H9 (cell line): ENCODE measurements around the gene S100A6. TPM values are rescaled to one million over a fixed set of nuclear protein-coding genes. Genes with fewer than 3 reads are reported as not detected.

Experiments used
- DNase-seq: peaks from one replicate; pipeline ENCODE4 v3.0.0-alpha.2; 2017
- H2AFZ ChIP-seq: one replicate; pipeline ENCODE4 v1.6.1; 2013; ENCODE audit warnings: mild to moderate bottlenecking, low read length, control low read depth, moderate library complexity
- H2AK5ac ChIP-seq: 2 replicates; pipeline ENCODE4 v1.6.1; 2013; ENCODE audit warnings: low read length, control low read depth, mixed read lengths; ENCODE audit not compliant: insufficient read length
- H2BK120ac ChIP-seq: one replicate; pipeline ENCODE4 v1.6.1; 2013; ENCODE audit warnings: low read depth, mild to moderate bottlenecking, low read length, control low read depth, inconsistent platforms; ENCODE audit not compliant: poor library complexity, severe bottlenecking
- H2BK12ac ChIP-seq: 2 replicates; pipeline ENCODE4 v1.6.1; 2013; ENCODE audit warnings: low read length, control low read depth, mixed read lengths, low read depth; ENCODE audit not compliant: insufficient read length
- H2BK15ac ChIP-seq: 2 replicates; pipeline ENCODE4 v1.6.1; 2013; ENCODE audit warnings: low read depth, low read length, control low read depth
- H2BK20ac ChIP-seq: one replicate; pipeline ENCODE4 v1.6.1; 2013; ENCODE audit warnings: low read depth, mild to moderate bottlenecking, low read length, control low read depth, inconsistent platforms; ENCODE audit not compliant: poor library complexity, severe bottlenecking
- H2BK5ac ChIP-seq: 2 replicates; pipeline ENCODE4 v1.6.1; 2013; ENCODE audit warnings: low read length, control low read depth, mixed read lengths; ENCODE audit not compliant: insufficient read length
- H3K14ac ChIP-seq: 2 replicates; pipeline ENCODE4 v1.6.1; 2013; ENCODE audit warnings: low read length, control low read depth; ENCODE audit not compliant: insufficient read depth
- H3K18ac ChIP-seq: 2 replicates; pipeline ENCODE4 v1.6.1; 2013; ENCODE audit warnings: low read depth, mild to moderate bottlenecking, mixed read lengths, low read length, control low read depth; ENCODE audit not compliant: insufficient read length
- H3K23ac ChIP-seq: 2 replicates; pipeline ENCODE4 v1.6.1; 2013; ENCODE audit warnings: low read length, control low read depth, mixed read lengths, low read depth; ENCODE audit not compliant: insufficient read length
- H3K23me2 ChIP-seq: 2 replicates; pipeline ENCODE4 v1.6.1; 2013; ENCODE audit warnings: low read depth, mild to moderate bottlenecking, mixed read lengths, low read length, control low read depth; ENCODE audit not compliant: insufficient read length, poor library complexity, severe bottlenecking
- H3K27ac ChIP-seq: 2 replicates; pipeline ENCODE4 v1.5.1; 2013; ENCODE audit warnings: low read length, control low read depth, mixed read lengths, low read depth; ENCODE audit not compliant: insufficient read length
- H3K27me3 ChIP-seq: 2 replicates; pipeline ENCODE4 v1.6.1; 2013; ENCODE audit warnings: low read length, control low read depth, inconsistent platforms; ENCODE audit not compliant: insufficient read depth
- H3K4ac ChIP-seq: 2 replicates; pipeline ENCODE4 v1.6.1; 2013; ENCODE audit warnings: low read depth, mild to moderate bottlenecking, control low read depth, inconsistent platforms, low read length, moderate library complexity
- H3K4me1 ChIP-seq: 2 replicates; pipeline ENCODE4 v1.6.1; 2013; ENCODE audit warnings: low read length, control low read depth, inconsistent platforms; ENCODE audit not compliant: insufficient read depth
- H3K4me2 ChIP-seq: 2 replicates; pipeline ENCODE4 v1.6.1; 2013; ENCODE audit warnings: low read length, control low read depth, mixed read lengths; ENCODE audit not compliant: insufficient read length, insufficient read depth
- H3K56ac ChIP-seq: 2 replicates; pipeline ENCODE4 v1.6.1; 2013; ENCODE audit warnings: low read depth, mild to moderate bottlenecking, mixed read lengths, low read length, control low read depth; ENCODE audit not compliant: insufficient read length
- H3K79me1 ChIP-seq: 2 replicates; pipeline ENCODE4 v1.6.1; 2013; ENCODE audit warnings: low read depth, mild to moderate bottlenecking, moderate library complexity, low read length, control low read depth, inconsistent platforms; ENCODE audit not compliant: insufficient read depth, poor library complexity, severe bottlenecking
- H3K79me2 ChIP-seq: 2 replicates; pipeline ENCODE4 v1.6.1; 2013; ENCODE audit warnings: low read length, control low read depth, inconsistent platforms; ENCODE audit not compliant: insufficient read depth
- H3K9ac ChIP-seq: 2 replicates; pipeline ENCODE4 v1.6.1; 2013; ENCODE audit warnings: low read length, control low read depth, mixed read lengths; ENCODE audit not compliant: insufficient read length; ENCODE audit errors: extremely low read depth
- H3K9me3 ChIP-seq: one replicate; pipeline ENCODE4 v1.6.1; 2013; ENCODE audit warnings: low read depth, low read length, inconsistent platforms; ENCODE audit not compliant: control insufficient read depth
- H3T11ph ChIP-seq: one replicate; pipeline ENCODE4 v1.6.1; 2013; ENCODE audit warnings: mild to moderate bottlenecking, low read length, control low read depth, inconsistent platforms
- H4K20me1 ChIP-seq: one replicate; pipeline ENCODE4 v1.6.1; 2013; ENCODE audit not compliant: control insufficient read depth, insufficient read length, insufficient read depth
- H4K5ac ChIP-seq: 2 replicates; pipeline ENCODE4 v1.6.1; 2013; ENCODE audit warnings: low read depth, mild to moderate bottlenecking, mixed read lengths, low read length, control low read depth; ENCODE audit not compliant: insufficient read length
- H4K8ac ChIP-seq: replicated peaks from 2 replicates; pipeline ENCODE4 v1.6.1; 2013; ENCODE audit warnings: low read length, control low read depth, mixed read lengths, low read depth; ENCODE audit not compliant: insufficient read length
- H4K91ac ChIP-seq: 2 replicates; pipeline ENCODE4 v1.6.1; 2013; ENCODE audit warnings: low read depth, mild to moderate bottlenecking, moderate library complexity, mixed read lengths, low read length, control low read depth; ENCODE audit not compliant: insufficient read length
- H3K27ac Mint-ChIP-seq, 3 experiments: 2 replicates in 2 of 3; 3 replicates in 1 of 3; pipeline ENCODE4 v1.8.0; 2020 to 2021; ENCODE audit warnings: mixed read lengths in 3 of 3, mild to moderate bottlenecking in 1 of 3, moderate library complexity in 1 of 3
- H3K27me3 Mint-ChIP-seq: 2 replicates; pipeline ENCODE4 v1.8.0; 2021; ENCODE audit warnings: low read depth, mild to moderate bottlenecking, moderate library complexity, mixed read lengths
- H3K36me3 Mint-ChIP-seq, 3 experiments: 2 replicates in 2 of 3; 3 replicates in 1 of 3; pipeline ENCODE4 v1.8.0; 2020 to 2021; ENCODE audit warnings: low read depth in 3 of 3, mixed read lengths in 3 of 3; ENCODE audit not compliant: insufficient read depth in 1 of 3
- H3K4me1 Mint-ChIP-seq, 2 experiments: 2 replicates each; pipeline ENCODE4 v1.8.0; 2020; ENCODE audit warnings: mixed read lengths in 2 of 2
- H3K4me3 Mint-ChIP-seq, 2 experiments: 2 replicates in 1 of 2; 3 replicates in 1 of 2; pipeline ENCODE4 v1.8.0; 2020 to 2021; ENCODE audit warnings: mild to moderate bottlenecking in 2 of 2, mixed read lengths in 2 of 2, moderate library complexity in 1 of 2
- H3K9me3 Mint-ChIP-seq, 2 experiments: 2 replicates in 1 of 2; 3 replicates in 1 of 2; pipeline ENCODE4 v1.8.0; 2020; ENCODE audit warnings: mild to moderate bottlenecking in 2 of 2, mixed read lengths in 2 of 2, moderate library complexity in 1 of 2
- WGBS: extraction: QIAGEN DNeasy Blood & Tissue Kit; methylation state at CpG from one replicate; pipeline ENCODE4 v1.1.7; 2013; ENCODE audit warnings: missing lambda C conversion rate, low lambda C conversion rate, mixed read lengths; ENCODE audit not compliant: insufficient read length; ENCODE audit errors: extremely low coverage; 5-methylcytosine and 5-hydroxymethylcytosine counted together
- total RNA-seq: library from RNA; stranded (reverse); gene quantifications from 2 replicates; pipeline ENCODE4 v1.2.1, GENCODE V29; 2021
- TF ChIP-seq, protein P1 (sequence below): fragments of 200-600 bp; sonication (generic); conservative IDR thresholded peaks from 3 replicates; pipeline ENCODE4 v1.8.0; 2021; ENCODE audit warnings: antibody characterized with exemption, mild to moderate bottlenecking

Gene S100A6
- total RNA-seq, 1 experiment from 2014 or later, result not detected

DNA sequence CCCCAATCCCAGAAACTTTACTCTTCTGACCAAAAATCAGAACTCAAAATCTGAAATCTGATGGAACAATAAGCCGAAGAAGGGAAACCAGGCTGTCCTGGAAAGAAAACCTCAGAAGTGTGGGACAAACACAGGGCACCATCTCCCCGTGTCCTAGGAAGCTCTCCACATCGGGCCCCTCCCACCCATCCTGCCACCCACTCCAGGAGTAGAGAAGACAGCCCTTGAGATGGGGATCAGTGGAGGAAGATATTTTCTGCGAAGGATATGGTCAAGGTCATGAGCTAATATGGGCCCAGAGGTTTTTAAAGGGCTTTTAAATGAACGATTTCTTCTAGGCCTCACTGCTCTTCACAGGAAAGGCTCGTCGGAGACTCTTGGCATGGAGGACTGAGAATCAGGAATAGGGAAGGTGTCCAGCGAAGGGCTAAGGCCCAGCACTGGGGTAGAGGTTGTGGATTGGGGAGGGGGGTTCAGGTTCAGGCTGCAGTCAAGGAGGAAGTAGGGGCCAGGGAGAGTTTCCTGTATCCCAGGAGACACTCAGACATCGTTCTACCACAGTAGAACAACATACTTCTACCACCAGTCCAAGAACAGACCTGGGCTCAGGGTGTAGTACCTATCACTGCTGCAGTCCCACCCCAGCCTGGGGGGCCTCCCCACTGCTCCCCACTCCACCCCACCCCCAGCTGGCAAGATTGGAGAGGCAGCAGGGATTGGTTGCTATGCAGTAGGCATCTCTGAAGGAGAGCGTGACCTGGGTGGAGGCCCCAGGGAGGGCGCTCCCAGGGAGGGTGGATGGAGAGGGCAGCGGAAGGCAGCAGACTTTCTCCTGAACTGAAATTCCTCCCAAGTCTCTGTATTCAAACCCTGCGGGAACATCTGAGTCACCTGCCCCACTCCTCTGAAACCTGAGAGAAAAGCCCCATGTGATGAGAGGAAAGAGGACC is 6.1 kb upstream of the S100A6 start:
- H3K4me1 ChIP-seq, result peaks cover 8% of the 10 kb centered on the region; the same call in 1 of the 2 replicates
- H3K14ac ChIP-seq, result no peak overlapping the region
- WGBS, result no CpG with 5 or more reads among the region's 13 CpGs
- H4K20me1 ChIP-seq, result no peaks in the 10 kb centered on the region
- TF ChIP-seq, protein P1, sequence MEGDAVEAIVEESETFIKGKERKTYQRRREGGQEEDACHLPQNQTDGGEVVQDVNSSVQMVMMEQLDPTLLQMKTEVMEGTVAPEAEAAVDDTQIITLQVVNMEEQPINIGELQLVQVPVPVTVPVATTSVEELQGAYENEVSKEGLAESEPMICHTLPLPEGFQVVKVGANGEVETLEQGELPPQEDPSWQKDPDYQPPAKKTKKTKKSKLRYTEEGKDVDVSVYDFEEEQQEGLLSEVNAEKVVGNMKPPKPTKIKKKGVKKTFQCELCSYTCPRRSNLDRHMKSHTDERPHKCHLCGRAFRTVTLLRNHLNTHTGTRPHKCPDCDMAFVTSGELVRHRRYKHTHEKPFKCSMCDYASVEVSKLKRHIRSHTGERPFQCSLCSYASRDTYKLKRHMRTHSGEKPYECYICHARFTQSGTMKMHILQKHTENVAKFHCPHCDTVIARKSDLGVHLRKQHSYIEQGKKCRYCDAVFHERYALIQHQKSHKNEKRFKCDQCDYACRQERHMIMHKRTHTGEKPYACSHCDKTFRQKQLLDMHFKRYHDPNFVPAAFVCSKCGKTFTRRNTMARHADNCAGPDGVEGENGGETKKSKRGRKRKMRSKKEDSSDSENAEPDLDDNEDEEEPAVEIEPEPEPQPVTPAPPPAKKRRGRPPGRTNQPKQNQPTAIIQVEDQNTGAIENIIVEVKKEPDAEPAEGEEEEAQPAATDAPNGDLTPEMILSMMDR, result no peak
- no peak overlapping the region for H3K23ac ChIP-seq
- H3K4me3 Mint-ChIP-seq, result no peak overlapping the region
- H4K8ac ChIP-seq, result no peak overlapping the region
- H2BK5ac ChIP-seq, result no peak overlapping the region
- H3K27me3 ChIP-seq, result no peaks in the 10 kb centered on the region
- H3K27ac Mint-ChIP-seq, result no peak overlapping the region; a peak in 2 of 7 replicates
- H3K9me3 Mint-ChIP-seq, result no peaks in the 10 kb centered on the region
- no peaks in the 10 kb centered on the region for H3K9me3 ChIP-seq
- H2BK15ac ChIP-seq, result no peak overlapping the region
- H3K36me3 Mint-ChIP-seq, result no peaks in the 10 kb centered on the region; a peak in 1 of 7 replicates
- no peak overlapping the region for H3K18ac ChIP-seq
- no peak overlapping the region for H2AFZ ChIP-seq
- peaks cover 30 to 38% of the 10 kb centered on the region in 2 experiments for H3K4me1 Mint-ChIP-seq
- H3K79me2 ChIP-seq, result no peaks in the 10 kb centered on the region
- no peaks in the 10 kb centered on the region for H3K79me1 ChIP-seq
- no peak overlapping the region for H2BK12ac ChIP-seq
- DNase-seq, result no peak
- no peak overlapping the region for H2BK120ac ChIP-seq
- no peak overlapping the region for H4K5ac ChIP-seq
- no peak overlapping the region for H3K4ac ChIP-seq
- no peak overlapping the region for H2BK20ac ChIP-seq
- H3K27ac ChIP-seq, result no peak overlapping the region
- no peak overlapping the region for H3K56ac ChIP-seq
- peaks cover 3% of the 10 kb centered on the region for H3K27me3 Mint-ChIP-seq
- H3K9ac ChIP-seq, result no peak overlapping the region
- H2AK5ac ChIP-seq, result no peak overlapping the region
- no peaks in the 10 kb centered on the region for H3K23me2 ChIP-seq
- H3T11ph ChIP-seq, result no peak overlapping the region
- H3K4me2 ChIP-seq, result no peak overlapping the region
- no peak overlapping the region for H4K91ac ChIP-seq
